SK-N-SH treated with all-trans-retinoic acid at 6 μM for 48 hours (cell line): ENCODE measurements around the gene KRT15.

Experiments
- ATAC-seq: fragments of 200-7000 bp; cut with Tn5 transposase; 3 replicates; pipeline ENCODE4 v1.9.1; 2020; ENCODE audit warnings: mild to moderate bottlenecking, moderate library complexity
- CSDC2 ChIP-seq: fragments of 250-450 bp; sonication (Bioruptor Pico); IDR thresholded peaks from 2 replicates; pipeline ENCODE4 v1.5.0; 2020; ENCODE audit warnings: mild to moderate bottlenecking, moderate library complexity
- ISL1 ChIP-seq: fragments of 250-450 bp; sonication (Bioruptor Pico); IDR thresholded peaks from 2 replicates; pipeline ENCODE4 v2.1.2; 2022; ENCODE audit warnings: mild to moderate bottlenecking, moderate library complexity
- OSR1 ChIP-seq: fragments of 250-450 bp; sonication (Bioruptor Pico); IDR thresholded peaks from 2 replicates; pipeline ENCODE4 v1.8.0; 2022; ENCODE audit warnings: moderate library complexity, mild to moderate bottlenecking, inconsistent platforms
- PPARA ChIP-seq: fragments of 250-450 bp; sonication (Bioruptor Pico); IDR thresholded peaks from 2 replicates; pipeline ENCODE4 v1.5.0; 2020; ENCODE audit warnings: mild to moderate bottlenecking, borderline replicate concordance
- RARB ChIP-seq: fragments of 250-450 bp; sonication (Bioruptor Pico); IDR thresholded peaks from 2 replicates; pipeline ENCODE4 v1.8.0; 2021; ENCODE audit warnings: mild to moderate bottlenecking, moderate library complexity
- SNAI2 ChIP-seq: fragments of 250-450 bp; sonication (Bioruptor Pico); IDR thresholded peaks from 2 replicates; pipeline ENCODE4 v1.5.0; 2020; ENCODE audit warnings: mild to moderate bottlenecking, moderate library complexity
- TOX ChIP-seq: fragments of 250-450 bp; sonication (Bioruptor Pico); IDR thresholded peaks from 2 replicates; pipeline ENCODE4 v1.8.0; 2021; ENCODE audit warnings: mild to moderate bottlenecking, moderate library complexity, borderline replicate concordance
- TSHZ2 ChIP-seq: fragments of 250-450 bp; sonication (Bioruptor Pico); IDR thresholded peaks from 2 replicates; pipeline ENCODE4 v1.5.0; 2020; ENCODE audit warnings: mild to moderate bottlenecking, moderate library complexity
- ZC3H10 ChIP-seq: fragments of 250-450 bp; sonication (Bioruptor Pico); IDR thresholded peaks from 2 replicates; pipeline ENCODE4 v1.5.1; 2021; ENCODE audit warnings: mild to moderate bottlenecking, moderate library complexity
- ZFP3 ChIP-seq: fragments of 250-450 bp; sonication (Bioruptor Pico); IDR thresholded peaks from 2 replicates; pipeline ENCODE4 v1.5.0; 2020; ENCODE audit warnings: mild to moderate bottlenecking, moderate library complexity
- ZFP30 ChIP-seq: fragments of 450-650 bp; formaldehyde crosslinking; IDR thresholded peaks from 2 replicates; pipeline ENCODE4 v1.5.0; 2022; ENCODE audit warnings: mild to moderate bottlenecking, moderate library complexity
- ZNF565 ChIP-seq: fragments of 450-650 bp; formaldehyde crosslinking; conservative IDR thresholded peaks from 2 replicates; pipeline ENCODE4 v1.5.0; 2020; ENCODE audit warnings: low read depth, mild to moderate bottlenecking, moderate library complexity
- ZNF8 ChIP-seq: fragments of 450-650 bp; formaldehyde crosslinking; IDR thresholded peaks from 2 replicates; pipeline ENCODE4 v1.5.0; 2020; ENCODE audit warnings: mild to moderate bottlenecking, moderate library complexity
- TF ChIP-seq, protein P1 (sequence below): fragments of 250-450 bp; sonication (Bioruptor Pico); IDR thresholded peaks from 2 replicates; pipeline ENCODE4 v1.8.0; 2021; ENCODE audit warnings: low read depth, mild to moderate bottlenecking, moderate library complexity, borderline replicate concordance
- TF ChIP-seq, protein P2 (sequence below): fragments of 250-450 bp; sonication (Bioruptor Pico); IDR thresholded peaks from 2 replicates; pipeline ENCODE4 v1.8.0; 2020; ENCODE audit warnings: mild to moderate bottlenecking, moderate library complexity, borderline replicate concordance

The KRT15 gene

GRCh38 chr17:41567317-41567716 lies 48.6 kb upstream of the KRT15 start (continued):
- TF ChIP-seq, protein P1, sequence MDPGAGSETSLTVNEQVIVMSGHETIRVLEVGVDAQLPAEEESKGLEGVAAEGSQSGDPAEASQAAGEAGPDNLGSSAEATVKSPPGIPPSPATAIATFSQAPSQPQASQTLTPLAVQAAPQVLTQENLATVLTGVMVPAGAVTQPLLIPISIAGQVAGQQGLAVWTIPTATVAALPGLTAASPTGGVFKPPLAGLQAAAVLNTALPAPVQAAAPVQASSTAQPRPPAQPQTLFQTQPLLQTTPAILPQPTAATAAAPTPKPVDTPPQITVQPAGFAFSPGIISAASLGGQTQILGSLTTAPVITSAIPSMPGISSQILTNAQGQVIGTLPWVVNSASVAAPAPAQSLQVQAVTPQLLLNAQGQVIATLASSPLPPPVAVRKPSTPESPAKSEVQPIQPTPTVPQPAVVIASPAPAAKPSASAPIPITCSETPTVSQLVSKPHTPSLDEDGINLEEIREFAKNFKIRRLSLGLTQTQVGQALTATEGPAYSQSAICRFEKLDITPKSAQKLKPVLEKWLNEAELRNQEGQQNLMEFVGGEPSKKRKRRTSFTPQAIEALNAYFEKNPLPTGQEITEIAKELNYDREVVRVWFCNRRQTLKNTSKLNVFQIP (CRISPR knock-in tag): no peak
- no peak for TF ChIP-seq ZC3H10
- TF ChIP-seq, protein P2, sequence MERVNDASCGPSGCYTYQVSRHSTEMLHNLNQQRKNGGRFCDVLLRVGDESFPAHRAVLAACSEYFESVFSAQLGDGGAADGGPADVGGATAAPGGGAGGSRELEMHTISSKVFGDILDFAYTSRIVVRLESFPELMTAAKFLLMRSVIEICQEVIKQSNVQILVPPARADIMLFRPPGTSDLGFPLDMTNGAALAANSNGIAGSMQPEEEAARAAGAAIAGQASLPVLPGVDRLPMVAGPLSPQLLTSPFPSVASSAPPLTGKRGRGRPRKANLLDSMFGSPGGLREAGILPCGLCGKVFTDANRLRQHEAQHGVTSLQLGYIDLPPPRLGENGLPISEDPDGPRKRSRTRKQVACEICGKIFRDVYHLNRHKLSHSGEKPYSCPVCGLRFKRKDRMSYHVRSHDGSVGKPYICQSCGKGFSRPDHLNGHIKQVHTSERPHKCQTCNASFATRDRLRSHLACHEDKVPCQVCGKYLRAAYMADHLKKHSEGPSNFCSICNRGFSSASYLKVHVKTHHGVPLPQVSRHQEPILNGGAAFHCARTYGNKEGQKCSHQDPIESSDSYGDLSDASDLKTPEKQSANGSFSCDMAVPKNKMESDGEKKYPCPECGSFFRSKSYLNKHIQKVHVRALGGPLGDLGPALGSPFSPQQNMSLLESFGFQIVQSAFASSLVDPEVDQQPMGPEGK: no peak
- no peak for TF ChIP-seq ISL1 (CRISPR knock-in tag)
- no peak for TF ChIP-seq CSDC2 (CRISPR knock-in tag)

- TF ChIP-seq, protein P2: no peak
- TF ChIP-seq TOX (no peak), OSR1 (CRISPR knock-in tag) (no peak), ISL1 (CRISPR knock-in tag) (no peak), TSHZ2 (no peak), ZFP3 (CRISPR knock-in tag) (no peak), CSDC2 (CRISPR knock-in tag) (no peak), SNAI2 (no peak), ZNF565 (CRISPR knock-in tag) (no peak), PPARA (CRISPR knock-in tag) (no peak)
- TF ChIP-seq, protein P1 (CRISPR knock-in tag): no peak
These were observed 46.6 kb upstream of the KRT15 start for GRCh38 chr17:41565338-41565737.

GRCh38 chr17:41563607-41564170 lies 45.0 kb upstream of the KRT15 start:
- ATAC-seq: no peak
- no peak for TF ChIP-seq TOX
- no peak for TF ChIP-seq RARB (CRISPR knock-in tag)
- TF ChIP-seq TSHZ2: no peak
- TF ChIP-seq ZNF8: no peak
- TF ChIP-seq PPARA (CRISPR knock-in tag): no peak
- no peak for TF ChIP-seq ZFP30 (CRISPR knock-in tag)

More at GRCh38 chr17:41565338-41565737, 46.6 kb upstream of the KRT15 start:
- ATAC-seq: no peak
